Subcutaneous adipose tissue (tissue), 4 donors: ENCODE measurements around the gene STK38L. TPM values are rescaled to one million over a fixed set of nuclear protein-coding genes. Genes with fewer than 3 reads are reported as not detected.

ENCODE experiments used
- total RNA-seq, 4 donors: library from RNA; depleted of rRNA; stranded (reverse); fragments of >200 nt; gene quantifications; one replicate each; pipeline ENCODE4 v1.1.0, GENCODE V29; 2016
- TF ChIP-seq, protein P1 (sequence below): fragments of 450-650 bp; IDR thresholded peaks from one replicate; pipeline ENCODE4 v1.5.1; 2016; ENCODE audit warnings: low read depth, mild to moderate bottlenecking, control low read depth, antibody characterized with exemption, moderate library complexity

STK38L gene
- total RNA-seq, 4 donors from 2014 or later = 30.1 to 75.7 (median 51.6) TPM

GRCh38 chr12:27359578-27360340 is 115.7 kb downstream of the STK38L start:
- TF ChIP-seq, protein P1, sequence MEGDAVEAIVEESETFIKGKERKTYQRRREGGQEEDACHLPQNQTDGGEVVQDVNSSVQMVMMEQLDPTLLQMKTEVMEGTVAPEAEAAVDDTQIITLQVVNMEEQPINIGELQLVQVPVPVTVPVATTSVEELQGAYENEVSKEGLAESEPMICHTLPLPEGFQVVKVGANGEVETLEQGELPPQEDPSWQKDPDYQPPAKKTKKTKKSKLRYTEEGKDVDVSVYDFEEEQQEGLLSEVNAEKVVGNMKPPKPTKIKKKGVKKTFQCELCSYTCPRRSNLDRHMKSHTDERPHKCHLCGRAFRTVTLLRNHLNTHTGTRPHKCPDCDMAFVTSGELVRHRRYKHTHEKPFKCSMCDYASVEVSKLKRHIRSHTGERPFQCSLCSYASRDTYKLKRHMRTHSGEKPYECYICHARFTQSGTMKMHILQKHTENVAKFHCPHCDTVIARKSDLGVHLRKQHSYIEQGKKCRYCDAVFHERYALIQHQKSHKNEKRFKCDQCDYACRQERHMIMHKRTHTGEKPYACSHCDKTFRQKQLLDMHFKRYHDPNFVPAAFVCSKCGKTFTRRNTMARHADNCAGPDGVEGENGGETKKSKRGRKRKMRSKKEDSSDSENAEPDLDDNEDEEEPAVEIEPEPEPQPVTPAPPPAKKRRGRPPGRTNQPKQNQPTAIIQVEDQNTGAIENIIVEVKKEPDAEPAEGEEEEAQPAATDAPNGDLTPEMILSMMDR = no peak

DNA sequence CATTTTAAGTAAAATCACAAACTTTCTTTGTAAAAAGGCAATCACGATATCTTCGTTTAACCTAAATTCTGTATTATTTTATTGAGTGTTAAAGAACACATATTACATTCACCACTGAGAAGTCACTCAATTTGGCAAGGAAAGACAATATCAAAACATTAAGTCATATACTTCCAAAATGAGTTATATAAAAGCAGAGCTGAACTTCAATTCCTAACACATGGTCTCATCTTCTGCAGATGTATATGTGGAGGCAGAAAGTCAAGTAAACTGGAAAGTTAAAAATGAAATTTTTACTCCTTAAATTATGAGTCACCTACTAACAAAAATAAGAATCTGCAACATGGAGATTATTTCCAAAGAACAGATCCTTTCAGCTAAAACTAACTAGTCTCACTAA is 117.3 kb downstream of the STK38L start:
- TF ChIP-seq, protein P1 = no peak

DNA sequence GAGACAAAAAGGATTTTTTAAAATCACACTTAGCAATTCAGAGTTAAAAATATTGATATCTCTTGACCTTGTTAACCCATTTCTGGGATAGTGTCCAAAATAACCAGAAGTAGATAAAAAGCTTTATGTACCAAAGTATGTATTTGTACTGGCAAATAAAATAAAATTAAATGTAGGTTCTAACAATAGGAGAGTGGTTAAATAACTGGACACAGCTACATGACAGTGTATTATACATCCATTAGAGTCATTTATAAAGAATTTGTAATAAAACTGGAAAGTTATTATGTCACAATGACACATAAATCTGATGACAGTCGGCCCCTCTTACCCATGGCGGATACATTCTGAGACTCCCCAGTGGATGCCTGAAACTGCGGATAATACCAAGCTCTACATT is 122.5 kb downstream of the STK38L start:
- TF ChIP-seq, protein P1 = no peak

DNA sequence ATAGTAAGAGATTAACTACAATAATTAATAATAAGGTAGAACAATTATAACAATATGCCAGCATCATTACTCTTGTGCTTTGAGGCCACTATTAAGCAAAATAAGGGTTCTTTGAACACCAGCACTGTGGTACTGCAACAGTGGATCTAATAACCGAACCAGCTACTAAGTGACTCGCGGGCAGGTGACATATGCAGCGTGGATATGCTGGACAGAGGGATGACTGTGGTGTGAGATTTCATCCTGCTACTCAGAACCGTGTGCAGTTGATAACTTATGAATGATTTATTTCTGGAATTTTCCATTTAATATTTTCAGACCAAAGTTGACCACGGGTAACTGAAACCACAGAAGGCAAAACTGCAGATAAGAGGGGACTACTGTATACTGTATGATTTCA is 123.0 kb downstream of the STK38L start:
- TF ChIP-seq, protein P1 = no peak

Other genes with a start within 250 kb of the STK38L start
- gene TM7SF3, start 229.9 kb upstream of the STK38L start, total RNA-seq = 10 to 100 TPM; 36.8 to 49.5 (median 44.1) TPM
- 10 to 100 TPM; 30.0 to 54.1 (median 38.4) TPM for gene MED21, start 221.7 kb upstream of the STK38L start, total RNA-seq
- gene C12orf71, start 161.7 kb upstream of the STK38L start, total RNA-seq = not detected
- 1 to 10 TPM; 4.6 to 9.0 (median 5.0) TPM for gene BMAL2, start 88.5 kb downstream of the STK38L start, total RNA-seq
- under 1 TPM in 1 of 4 donors, not detected in 3; 0.34 TPM for gene SMCO2, start 202.4 kb downstream of the STK38L start, total RNA-seq